HG02610 (cell line): ENCODE measurements around the gene USP40.
A peak's percentile ranks its signal among the peaks of the same experiment; 100 is the strongest.
"Not testable (repeated sequence)": the region's sequence is repeated elsewhere in the genome, so short reads cannot be mapped to it uniquely, and the experiment has no call there.

Experiments used
- ATAC-seq: cut with Tn5 transposase; IDR thresholded peaks from one replicate; pipeline ENCODE4 v1.9.1; 2021; ENCODE audit warnings: mild to moderate bottlenecking, moderate library complexity; ENCODE audit not compliant: unreplicated experiment

Gene USP40, protein sequence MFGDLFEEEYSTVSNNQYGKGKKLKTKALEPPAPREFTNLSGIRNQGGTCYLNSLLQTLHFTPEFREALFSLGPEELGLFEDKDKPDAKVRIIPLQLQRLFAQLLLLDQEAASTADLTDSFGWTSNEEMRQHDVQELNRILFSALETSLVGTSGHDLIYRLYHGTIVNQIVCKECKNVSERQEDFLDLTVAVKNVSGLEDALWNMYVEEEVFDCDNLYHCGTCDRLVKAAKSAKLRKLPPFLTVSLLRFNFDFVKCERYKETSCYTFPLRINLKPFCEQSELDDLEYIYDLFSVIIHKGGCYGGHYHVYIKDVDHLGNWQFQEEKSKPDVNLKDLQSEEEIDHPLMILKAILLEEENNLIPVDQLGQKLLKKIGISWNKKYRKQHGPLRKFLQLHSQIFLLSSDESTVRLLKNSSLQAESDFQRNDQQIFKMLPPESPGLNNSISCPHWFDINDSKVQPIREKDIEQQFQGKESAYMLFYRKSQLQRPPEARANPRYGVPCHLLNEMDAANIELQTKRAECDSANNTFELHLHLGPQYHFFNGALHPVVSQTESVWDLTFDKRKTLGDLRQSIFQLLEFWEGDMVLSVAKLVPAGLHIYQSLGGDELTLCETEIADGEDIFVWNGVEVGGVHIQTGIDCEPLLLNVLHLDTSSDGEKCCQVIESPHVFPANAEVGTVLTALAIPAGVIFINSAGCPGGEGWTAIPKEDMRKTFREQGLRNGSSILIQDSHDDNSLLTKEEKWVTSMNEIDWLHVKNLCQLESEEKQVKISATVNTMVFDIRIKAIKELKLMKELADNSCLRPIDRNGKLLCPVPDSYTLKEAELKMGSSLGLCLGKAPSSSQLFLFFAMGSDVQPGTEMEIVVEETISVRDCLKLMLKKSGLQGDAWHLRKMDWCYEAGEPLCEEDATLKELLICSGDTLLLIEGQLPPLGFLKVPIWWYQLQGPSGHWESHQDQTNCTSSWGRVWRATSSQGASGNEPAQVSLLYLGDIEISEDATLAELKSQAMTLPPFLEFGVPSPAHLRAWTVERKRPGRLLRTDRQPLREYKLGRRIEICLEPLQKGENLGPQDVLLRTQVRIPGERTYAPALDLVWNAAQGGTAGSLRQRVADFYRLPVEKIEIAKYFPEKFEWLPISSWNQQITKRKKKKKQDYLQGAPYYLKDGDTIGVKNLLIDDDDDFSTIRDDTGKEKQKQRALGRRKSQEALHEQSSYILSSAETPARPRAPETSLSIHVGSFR

DNA sequence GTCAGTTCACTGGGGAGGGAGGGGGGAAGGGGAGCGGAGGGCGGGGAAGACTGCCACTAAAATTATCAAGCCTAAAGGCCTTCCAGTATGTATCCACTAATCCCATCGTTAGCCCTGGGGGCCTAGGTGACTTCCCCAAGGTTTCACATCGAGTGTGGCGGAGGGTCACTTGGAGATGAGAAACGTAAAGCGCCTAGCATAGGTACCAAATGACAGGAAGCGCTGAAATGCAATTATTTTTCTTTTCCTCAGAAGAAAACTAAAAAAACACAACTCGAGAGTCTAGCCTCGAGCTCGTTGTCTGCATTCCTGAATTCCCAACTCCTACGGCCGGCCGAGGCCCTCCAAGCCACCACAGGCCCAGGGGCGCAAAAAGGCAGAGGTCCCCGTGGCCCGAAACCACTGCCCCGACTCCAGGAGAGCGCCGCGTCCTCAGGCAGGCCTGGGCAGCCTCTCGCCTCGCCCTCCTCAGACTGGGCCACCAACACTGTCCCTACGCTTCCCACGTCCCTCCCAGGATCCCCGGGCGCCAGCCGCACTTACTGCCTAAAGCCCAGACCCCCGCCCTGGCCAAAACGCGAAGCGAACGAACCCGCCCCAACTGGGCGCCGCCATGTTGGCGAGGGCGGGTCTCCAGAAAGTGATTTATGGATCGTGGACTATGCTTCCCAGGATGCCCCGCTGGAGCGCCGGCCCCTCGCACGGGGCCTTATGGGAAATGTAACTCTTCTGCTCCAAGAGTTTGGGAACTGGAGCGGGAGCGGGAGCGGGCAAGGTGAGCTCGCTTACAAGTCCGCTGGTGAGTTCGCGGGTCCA is at the start of gene USP40:
Gene USP40 (minus strand): TSS at position 642 of the 816 bp plus-strand sequence. CDS start 1,228 bp downstream, outside the sequence.
- peak; percentile 69 for ATAC-seq

DNA sequence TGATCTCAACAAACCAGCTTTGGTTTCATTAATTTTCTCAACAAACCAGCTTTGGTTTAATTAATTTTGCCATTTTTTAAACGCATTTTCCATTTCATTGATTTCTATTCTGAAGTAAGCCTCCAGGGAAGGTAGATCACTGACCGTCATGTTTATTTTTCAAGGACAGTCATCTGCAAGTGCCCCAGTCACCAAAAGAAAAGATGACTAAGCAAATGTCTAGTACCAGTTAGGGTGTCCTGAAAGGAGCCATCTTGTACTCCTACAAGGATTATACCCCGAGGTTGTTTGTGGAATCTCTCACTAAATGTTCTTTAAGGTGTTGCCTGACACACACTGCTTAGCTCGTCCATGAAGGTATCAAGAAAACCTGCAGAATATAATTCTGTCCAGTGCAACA is 44.7 kb upstream of the USP40 start:
- no peak for ATAC-seq

DNA sequence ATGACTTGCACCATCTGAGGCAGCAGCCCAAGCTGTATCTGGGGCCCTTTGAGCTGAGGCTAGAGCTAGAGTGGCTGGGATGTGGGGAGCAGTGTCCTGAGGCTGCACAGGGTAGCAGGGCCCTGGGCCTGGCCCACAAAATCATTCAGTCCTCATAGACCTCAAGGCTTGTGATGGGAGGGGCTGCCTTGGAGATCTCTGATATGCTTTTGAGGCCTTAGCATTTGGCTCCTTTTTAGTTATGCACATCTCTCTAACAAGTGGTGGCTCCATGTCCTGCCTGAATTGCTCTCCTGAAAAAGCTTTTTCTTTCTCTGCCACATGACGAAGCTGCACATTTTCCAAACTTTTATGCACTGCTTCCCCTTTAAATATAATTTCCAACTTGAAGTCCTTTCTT is 39.1 kb upstream of the USP40 start:
- no peak for ATAC-seq

DNA sequence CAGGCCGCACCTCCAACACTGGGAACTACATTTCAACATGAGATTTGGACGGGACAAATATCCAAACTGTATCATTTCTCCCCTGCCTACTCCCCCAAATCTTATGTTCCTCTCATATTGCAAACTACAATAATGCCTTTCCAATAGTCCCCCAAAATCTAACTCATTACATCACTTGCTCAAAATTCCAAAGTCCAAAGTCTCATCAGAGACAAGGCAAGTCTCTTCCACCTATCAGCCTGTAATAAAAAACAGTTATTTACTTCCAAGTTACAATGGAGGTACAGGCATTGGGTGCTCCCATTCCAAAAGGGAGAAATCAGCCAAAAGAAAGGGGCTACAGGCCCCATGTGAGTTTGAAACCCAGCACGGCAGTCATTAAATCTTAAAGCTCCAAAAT is 38.2 kb upstream of the USP40 start:
- ATAC-seq: no peak

DNA sequence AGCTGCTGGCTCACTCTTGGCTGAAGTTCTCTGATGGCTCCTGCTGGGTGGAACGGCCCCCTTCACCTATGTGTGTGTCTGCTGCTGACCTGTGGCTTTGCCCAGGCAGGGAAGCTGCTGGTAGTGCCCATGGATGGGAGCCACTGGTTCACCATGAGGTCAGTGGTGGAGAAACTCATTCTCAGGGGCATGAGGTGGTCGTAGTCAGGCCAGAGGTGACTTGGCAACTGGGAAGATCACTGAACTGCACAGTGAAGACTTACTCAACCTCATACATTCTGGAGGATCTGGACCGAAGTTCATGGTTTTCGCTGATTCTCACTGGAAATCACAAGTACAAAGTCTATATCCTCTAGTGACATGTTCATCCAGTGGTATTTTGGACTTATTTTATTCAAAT is 36.9 kb upstream of the USP40 start:
- no peak for ATAC-seq

DNA sequence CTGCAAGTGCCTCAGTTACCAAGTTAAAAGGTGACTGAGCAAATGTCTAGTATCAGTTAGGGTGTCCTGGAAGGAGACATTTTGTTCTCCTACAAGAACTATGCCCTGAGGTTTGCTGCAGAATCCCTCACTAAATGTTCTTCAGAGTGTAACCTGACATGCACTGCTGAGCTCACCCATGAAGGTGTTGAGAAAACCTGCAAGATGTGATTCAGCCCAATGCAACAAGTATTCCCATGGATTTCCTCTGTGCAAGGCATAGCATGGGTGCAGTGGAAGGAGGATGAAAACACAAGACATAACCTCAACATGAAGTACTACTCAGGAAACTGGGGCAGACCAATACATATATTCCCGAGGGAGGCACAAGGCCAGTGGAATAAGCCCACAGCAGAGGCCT is 35.5 kb upstream of the USP40 start:
- ATAC-seq: no peak

DNA sequence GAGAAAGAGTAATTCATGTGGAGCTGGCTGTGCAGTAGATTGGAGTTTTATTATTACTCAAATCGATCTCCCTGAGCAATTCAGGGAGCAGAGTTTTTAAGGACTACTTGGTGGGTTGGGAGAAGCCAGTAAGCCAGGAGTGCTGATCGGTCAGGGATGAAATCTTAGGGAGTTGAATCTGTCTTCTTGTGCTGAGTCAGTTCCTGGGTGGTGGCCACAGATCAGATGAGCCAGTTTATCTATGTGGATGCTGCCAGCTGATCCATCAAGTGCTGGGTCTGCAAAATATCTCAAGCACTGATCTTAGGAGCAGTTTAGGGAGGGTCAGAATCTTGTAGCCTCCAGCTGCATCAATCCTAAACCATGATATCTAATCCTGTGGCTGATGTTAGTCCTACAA is 33.8 kb upstream of the USP40 start:
- ATAC-seq: no peak

DNA sequence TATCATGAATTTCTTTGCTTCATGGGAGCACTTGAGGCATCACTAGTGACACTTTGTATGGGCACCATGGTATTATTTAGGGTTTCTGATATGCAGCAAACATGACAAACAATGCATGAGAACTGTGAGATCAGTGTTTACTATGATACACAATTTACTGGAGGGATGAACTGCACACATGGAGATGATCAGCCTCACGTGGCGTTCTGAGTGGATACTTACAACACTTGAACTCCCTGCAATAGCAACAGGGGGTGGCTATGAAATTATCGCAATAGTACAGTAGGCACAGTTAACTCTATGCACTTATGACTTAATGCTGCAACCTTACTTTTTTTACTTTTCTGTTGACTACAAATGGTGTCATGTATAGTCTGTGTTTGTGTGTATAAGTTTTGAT is 32.4 kb upstream of the USP40 start:
- ATAC-seq: no peak

DNA sequence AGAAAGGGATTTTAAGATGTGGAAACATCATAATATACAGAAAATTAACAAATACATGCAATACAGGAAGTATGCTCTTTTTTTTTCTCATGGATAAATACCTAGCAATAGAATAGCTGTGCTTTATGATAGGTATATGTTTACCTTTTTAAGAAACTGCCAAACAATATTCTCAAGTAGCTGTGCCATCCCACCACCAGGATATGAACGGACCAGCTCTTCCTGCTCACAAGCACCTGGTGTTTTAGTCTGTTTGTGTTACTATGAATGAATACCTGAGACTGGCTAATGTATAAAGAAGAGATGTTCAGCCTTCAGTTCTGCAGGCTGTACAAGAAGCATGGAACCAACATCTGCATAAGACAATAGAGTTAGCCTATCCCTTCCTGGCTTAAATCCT is 30.9 kb upstream of the USP40 start:
- ATAC-seq: no peak

DNA sequence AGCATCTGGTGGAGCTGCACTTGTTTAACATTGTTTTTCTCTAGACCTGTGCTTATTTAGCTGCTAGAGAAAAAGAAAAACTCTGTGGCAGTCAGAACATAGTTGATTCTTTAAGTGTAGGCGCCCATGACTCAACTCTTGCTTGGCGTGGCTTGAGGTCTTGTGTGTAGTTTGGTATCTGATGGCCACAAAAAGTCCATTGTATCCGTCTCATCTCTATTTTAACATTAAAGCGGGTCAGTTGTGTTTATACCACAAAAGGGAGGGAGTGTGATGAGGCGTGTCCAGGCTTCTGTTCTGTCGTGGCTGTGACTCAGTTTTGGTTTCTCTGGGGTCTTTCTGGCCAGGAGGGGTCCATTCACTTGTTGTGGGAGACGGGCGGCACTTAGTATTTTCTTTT is 26.6 kb upstream of the USP40 start:
- ATAC-seq: no peak

DNA sequence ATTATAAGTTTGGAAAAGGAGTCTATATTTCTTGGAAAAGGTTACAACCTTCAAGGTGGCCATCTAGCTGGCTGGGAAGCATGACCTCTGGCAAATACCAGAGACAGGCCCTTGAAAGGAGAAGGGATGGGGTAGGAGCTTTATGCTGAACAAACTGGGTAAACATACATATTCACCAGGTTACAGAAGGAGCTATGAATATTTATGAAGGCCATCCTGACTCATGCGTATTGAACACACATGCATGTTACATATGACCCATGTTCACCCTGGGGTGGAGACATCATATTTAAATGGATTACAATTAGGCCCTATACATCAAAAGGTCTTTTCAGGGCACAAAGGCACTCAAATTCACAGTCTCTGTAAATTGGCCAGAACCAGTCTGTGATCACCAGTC is 26.1 kb upstream of the USP40 start:
- not testable (repeated sequence) for ATAC-seq

DNA sequence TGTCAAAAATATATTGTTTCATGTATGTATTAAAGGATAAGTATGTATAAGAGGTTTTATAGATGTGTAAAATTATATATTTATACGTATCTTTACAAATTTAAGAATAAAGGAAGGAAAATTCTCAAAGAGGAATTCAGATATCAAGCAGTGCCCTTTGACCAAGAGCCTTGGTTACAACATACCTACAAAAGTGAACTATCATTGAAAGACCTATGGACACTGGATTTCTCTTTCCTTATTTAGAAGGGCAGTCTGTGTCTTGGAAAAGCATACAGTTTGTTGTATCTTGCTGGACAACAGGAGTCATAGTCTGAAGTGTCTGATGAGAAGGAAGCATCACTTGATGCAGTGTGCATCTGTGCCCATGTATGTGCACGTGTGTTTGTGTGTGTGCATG is 21.8 kb upstream of the USP40 start:
- no peak for ATAC-seq

DNA sequence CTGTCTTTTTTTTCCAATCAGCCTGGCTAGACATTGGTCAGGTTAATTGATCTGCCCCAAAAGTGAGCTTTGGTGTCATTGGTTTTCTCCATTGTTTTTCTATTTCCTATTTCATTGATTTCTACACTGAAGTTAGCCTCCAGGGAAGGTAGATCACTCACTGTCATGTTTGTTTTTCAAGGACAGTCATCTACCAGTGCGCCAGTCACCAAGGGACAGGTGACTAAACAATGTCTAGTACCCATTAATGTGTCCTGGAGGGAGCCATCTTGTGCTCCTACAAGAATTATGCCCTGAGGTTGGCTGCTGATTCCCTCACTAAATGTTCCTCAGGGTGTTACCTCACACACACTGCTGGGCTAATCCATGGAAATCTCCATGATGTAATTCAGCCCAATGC is 17.6 kb upstream of the USP40 start:
- ATAC-seq: no peak

DNA sequence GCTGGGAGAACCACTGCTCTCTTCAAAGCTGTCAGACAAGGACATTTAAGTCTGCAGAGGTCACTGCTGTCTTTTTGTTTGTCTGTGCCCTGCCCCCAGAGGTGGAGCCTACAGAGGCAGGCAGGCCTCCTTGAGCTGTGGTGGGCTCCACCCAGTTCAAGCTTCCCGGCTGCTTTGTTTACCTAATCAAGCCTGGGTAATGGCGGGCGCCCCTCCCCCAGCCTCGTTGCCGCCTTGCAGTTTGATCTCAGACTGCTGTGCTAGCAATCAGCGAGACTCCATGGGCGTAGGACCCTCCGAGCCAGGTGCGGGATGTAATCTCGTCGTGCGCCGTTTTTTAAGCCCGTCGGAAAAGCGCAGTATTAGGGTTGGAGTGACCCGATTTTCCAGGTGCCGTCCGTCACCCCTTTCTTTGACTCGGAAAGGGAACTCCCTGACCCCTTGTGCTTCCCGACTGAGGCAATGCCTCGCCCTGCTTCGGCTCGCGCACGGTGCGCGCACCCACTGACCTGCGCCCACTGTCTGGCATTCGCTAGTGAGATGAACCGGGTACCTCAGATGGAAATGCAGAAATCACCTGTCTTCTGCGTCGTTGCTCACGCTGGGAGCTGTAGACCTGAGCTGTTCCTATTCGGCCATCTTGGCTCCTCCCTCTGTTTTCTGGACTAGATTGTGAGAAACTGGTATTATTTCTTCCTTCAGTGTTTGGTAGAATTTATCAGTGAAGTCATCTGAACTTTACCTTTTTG is 16.8 kb upstream of the USP40 start:
- not testable (repeated sequence) for ATAC-seq

DNA sequence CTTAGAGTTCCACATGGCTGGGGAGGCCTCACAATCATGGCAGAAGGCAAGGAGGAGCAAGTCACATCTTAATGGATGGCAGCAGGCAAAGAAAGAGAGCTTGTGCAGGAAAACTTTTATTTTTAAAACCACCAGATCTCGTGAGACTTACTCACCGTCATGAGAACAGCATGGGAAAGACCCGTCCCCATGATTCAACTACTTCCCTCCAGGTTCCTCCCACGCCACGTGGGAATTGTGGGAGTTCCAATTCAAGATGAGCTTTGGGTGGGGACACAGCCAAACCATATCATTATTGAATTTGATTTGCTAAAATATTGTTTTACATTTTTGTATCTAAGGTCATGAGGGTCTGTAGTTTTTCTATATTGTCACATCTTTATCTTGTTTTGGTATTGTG is 10.8 kb upstream of the USP40 start:
- ATAC-seq: not testable (repeated sequence)

DNA sequence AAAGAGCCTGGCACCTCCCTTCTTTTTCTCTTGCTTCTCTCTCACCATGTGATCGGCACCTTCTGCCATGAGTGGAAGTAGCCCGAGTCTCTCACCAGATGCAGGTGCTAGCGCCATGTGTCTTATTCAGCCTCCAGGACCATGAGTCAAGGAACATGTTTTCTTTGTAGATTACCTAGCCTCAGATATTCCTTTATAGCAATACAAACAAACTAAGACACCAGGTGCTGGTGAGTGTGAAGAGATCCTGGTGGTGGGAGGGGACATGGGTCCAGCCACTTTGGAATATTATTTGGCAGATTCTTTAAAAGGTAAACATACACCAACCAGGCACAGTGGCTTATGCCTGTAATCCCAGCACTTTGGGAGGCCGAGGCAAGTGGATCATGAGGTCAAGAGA is 5.9 kb upstream of the USP40 start:
- ATAC-seq: no peak

DNA sequence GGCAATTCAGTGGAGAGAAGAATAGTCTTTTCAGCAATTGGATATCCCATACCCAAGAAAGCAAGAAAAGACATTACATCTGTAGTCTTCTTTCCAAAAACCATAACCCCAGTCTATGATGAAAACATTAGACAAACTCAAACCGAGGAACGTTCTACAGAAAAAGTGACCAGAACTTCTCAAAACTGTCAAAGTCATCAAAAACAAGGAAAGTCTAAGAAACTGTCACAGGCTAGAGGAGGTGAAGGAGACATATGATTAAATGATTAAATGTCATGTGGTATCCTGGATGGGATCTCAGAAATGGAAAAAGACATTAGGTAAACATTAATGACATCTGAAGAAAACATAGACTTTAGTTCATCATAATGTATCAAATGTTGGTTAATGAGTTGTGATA is 4.9 kb upstream of the USP40 start:
- no peak for ATAC-seq

DNA sequence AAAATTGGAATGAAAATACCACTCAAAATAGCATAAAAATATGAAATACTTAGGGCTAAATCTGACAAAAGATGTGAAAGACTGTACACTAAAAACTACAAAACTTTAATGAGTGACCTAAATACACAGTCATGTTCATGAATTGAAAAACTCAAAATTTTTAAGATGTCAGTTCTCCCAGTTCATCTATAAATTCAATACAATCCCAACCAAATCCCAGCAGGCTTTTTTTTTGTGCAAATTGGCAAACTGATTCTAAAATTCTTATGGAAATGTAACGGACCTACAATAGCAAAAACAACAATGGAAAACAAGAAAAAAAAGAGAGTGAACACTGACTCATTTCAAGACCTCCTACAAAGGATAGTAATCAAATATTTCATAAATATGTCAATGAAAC is 4.4 kb upstream of the USP40 start:
- ATAC-seq: no peak

DNA sequence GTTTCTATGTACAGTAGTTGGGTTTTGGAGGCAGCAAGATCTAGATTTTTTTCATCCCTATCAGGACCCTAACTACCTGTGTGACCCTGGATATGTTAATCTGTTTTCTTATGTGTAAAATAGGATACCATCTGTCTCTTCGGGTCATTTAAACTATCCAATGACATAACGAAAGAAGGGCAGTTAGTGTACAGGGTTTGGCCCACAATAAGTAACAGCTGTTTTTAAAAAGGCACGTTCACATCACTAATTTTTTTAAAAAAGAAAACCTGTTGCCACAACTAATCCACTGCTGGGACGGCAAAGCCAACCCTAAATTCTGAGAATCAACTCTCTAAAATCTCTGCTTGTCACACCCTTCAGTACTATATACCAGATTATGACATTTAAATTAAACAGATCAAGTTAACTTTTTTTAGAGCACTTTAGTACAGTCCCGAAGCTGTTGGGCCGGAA is 869 bp downstream of the USP40 start:
- no peak for ATAC-seq
